GM23248 (cell line): Measurements from ENCODE around the gene NR1H4. TPM values are rescaled to one million over a fixed set of nuclear protein-coding genes. Genes with fewer than 3 reads are reported as not detected.
"Not testable (repeated sequence)": the region's sequence is repeated elsewhere in the genome, so short reads cannot be mapped to it uniquely, and the experiment has no call there.

Experiments used
- DNase-seq: peaks from one replicate; pipeline ENCODE4 v3.0.0-alpha.2; 2015
- H2AFZ ChIP-seq: fragments of 200-600 bp; sonication (generic); 2 replicates; pipeline ENCODE4 v1.6.1; 2016; ENCODE audit warnings: antibody characterized with exemption
- H3F3A ChIP-seq: fragments of 200-600 bp; sonication (generic); 2 replicates; pipeline ENCODE4 v1.6.1; 2016; ENCODE audit warnings: mild to moderate bottlenecking, antibody characterized with exemption, mixed run types; ENCODE audit not compliant: insufficient read depth
- H3K27ac ChIP-seq: fragments of 200-600 bp; sonication (generic); 2 replicates; pipeline ENCODE4 v1.5.1; 2016; ENCODE audit warnings: mild to moderate bottlenecking
- H3K27me3 ChIP-seq: fragments of 200-600 bp; sonication (generic); replicated peaks from 2 replicates; pipeline ENCODE4 v1.6.1; 2016; ENCODE audit warnings: mild to moderate bottlenecking; ENCODE audit not compliant: insufficient read depth
- H3K36me3 ChIP-seq: fragments of 200-600 bp; sonication (generic); 2 replicates; pipeline ENCODE4 v1.6.1; 2016; ENCODE audit warnings: low read depth, mild to moderate bottlenecking
- H3K4me1 ChIP-seq: fragments of 200-600 bp; sonication (generic); 2 replicates; pipeline ENCODE4 v1.6.1; 2016; ENCODE audit warnings: mild to moderate bottlenecking; ENCODE audit not compliant: insufficient read depth
- H3K4me2 ChIP-seq: fragments of 200-600 bp; sonication (generic); one replicate; pipeline ENCODE4 v1.6.1; 2016; ENCODE audit warnings: mild to moderate bottlenecking; ENCODE audit not compliant: unreplicated experiment
- H3K4me3 ChIP-seq: fragments of 200-600 bp; sonication (generic); 2 replicates; pipeline ENCODE4 v1.5.1; 2016; ENCODE audit warnings: mild to moderate bottlenecking
- H3K79me2 ChIP-seq: fragments of 200-600 bp; sonication (generic); 2 replicates; pipeline ENCODE4 v1.6.1; 2016; ENCODE audit warnings: mild to moderate bottlenecking; ENCODE audit not compliant: insufficient read depth
- H3K9ac ChIP-seq: fragments of 200-600 bp; sonication (generic); 2 replicates; pipeline ENCODE4 v1.6.1; 2016; ENCODE audit warnings: mild to moderate bottlenecking
- H3K9me2 ChIP-seq: fragments of 200-600 bp; sonication (generic); 2 replicates; pipeline ENCODE4 v1.6.1; 2016; ENCODE audit warnings: mixed run types, mild to moderate bottlenecking, moderate library complexity; ENCODE audit not compliant: insufficient read depth
- H3K9me3 ChIP-seq: fragments of 200-600 bp; sonication (generic); one replicate; pipeline ENCODE4 v1.6.1; 2017; ENCODE audit warnings: low read depth
- H4K20me1 ChIP-seq: fragments of 200-600 bp; sonication (generic); 2 replicates; pipeline ENCODE4 v1.6.0; 2016; ENCODE audit not compliant: insufficient read depth
- EZH2 ChIP-seq: fragments of 200-600 bp; sonication (generic); IDR thresholded peaks from 2 replicates; pipeline ENCODE4 v1.6.1; 2018; ENCODE audit warnings: antibody characterized with exemption, mild to moderate bottlenecking; ENCODE audit not compliant: insufficient read depth, poor library complexity, severe bottlenecking
- EZH2phosphoT487 ChIP-seq: fragments of 200-600 bp; sonication (generic); IDR thresholded peaks from 2 replicates; pipeline ENCODE4 v1.6.1; 2018; ENCODE audit warnings: antibody characterized with exemption, moderate library complexity, mild to moderate bottlenecking, low read depth; ENCODE audit not compliant: insufficient read depth
- WGBS, 2 experiments: methylation state at CpG; one replicate each; pipeline ENCODE4 v1.1.6; 2015 to 2017; ENCODE audit warnings: low lambda C conversion rate in 2 of 2, low coverage in 1 of 2; ENCODE audit errors: missing lambda C conversion rate in 2 of 2; 5-methylcytosine and 5-hydroxymethylcytosine counted together
- in situ Hi-C: fragments of 300-500 bp; cut with MboI; formaldehyde crosslinking; loops from 2 replicates; pipeline ENCODE4 v1.15.0; 2020
- polyA plus RNA-seq: library from polyadenylated mRNA; unstranded; fragments of >200 nt; fragmentation: Nextera tagmentation; extraction: Ambion mirVana; gene quantifications from 2 replicates; pipeline ENCODE4 v1.2.1, GENCODE V29; 2016
- total RNA-seq: library from RNA; depleted of rRNA; stranded (reverse); fragments of >200 nt; shearing (Covaris generic); gene quantifications from 2 replicates; pipeline ENCODE4 v1.2.3, GENCODE V29; 2014; rRNA removed

NR1H4 gene
- total RNA-seq, result not detected in 2 replicates
- polyA plus RNA-seq, result not detected in 2 replicates

GRCh38 chr12:100473716-100474150 lies at the start of gene NR1H4:
NR1H4 (plus strand) TSS chr12:100473866; CDS start chr12:100493324, 19,458 bp downstream.
- H3K36me3 ChIP-seq, result no peaks in the 10 kb centered on the region
- in situ Hi-C loops, result no loop called here
- peak; percentile 39 for DNase-seq
- H3K4me2 ChIP-seq, result no peak within 1 kb of the TSS
- no peaks in the 10 kb centered on the region for H3K79me2 ChIP-seq
- no peak within 1 kb of the TSS for H3K4me3 ChIP-seq
- 53 to 54% methylated on average over 6 of the region's 6 CpGs for WGBS, 2 experiments
- H3K9me2 ChIP-seq, result no peaks in the 10 kb centered on the region
- H3K27ac ChIP-seq, result no peak within 1 kb of the TSS
- no peak within 1 kb of the TSS for H2AFZ ChIP-seq
- no peak within 1 kb of the TSS for H3K9ac ChIP-seq
- TF ChIP-seq EZH2, result no peak
- TF ChIP-seq EZH2phosphoT487, result no peak
- H3F3A ChIP-seq, result no peaks in the 10 kb centered on the region
- H3K9me3 ChIP-seq, result no peaks in the 10 kb centered on the region
- H3K27me3 ChIP-seq, result peaks cover 3% of the 10 kb centered on the region; the same call in 1 of the 2 replicates
- H3K4me1 ChIP-seq, result no peaks in the 10 kb centered on the region
- H4K20me1 ChIP-seq, result no peaks in the 10 kb centered on the region

DNA sequence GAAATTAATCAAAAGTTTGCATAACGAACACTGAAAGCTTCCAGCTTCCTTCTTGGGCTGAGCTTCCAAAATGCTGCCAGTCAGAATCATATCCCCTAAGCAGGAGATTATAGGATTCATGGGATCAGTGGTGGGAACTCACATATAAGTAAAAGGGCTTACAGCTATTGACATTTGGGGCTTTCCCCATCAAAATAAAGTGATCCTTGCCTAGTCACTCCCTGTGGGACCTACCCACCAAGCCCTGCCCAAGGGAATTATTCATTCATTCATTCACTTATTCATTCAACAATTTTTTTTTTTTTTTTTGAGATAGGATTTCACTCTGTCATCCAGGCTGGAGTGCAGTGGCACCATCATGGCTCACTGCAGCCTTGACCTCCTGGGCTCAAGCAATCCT lies 47.5 kb upstream of the NR1H4 start:
- WGBS, 2 experiments, result 0% methylated on average over 1 of the region's 1 CpG
- H4K20me1 ChIP-seq, result no peaks in the 10 kb centered on the region
- in situ Hi-C loops, result no loop called here
- H3K9me3 ChIP-seq, result no peaks in the 10 kb centered on the region
- TF ChIP-seq EZH2 (no peak), EZH2phosphoT487 (no peak)
- H3K27me3 ChIP-seq, result no peaks in the 10 kb centered on the region
- no peaks in the 10 kb centered on the region for H3F3A ChIP-seq
- no peak for DNase-seq
- no peak overlapping the region for H3K27ac ChIP-seq
- H2AFZ ChIP-seq, result no peak overlapping the region
- no peaks in the 10 kb centered on the region for H3K4me1 ChIP-seq
- no peak overlapping the region for H3K4me2 ChIP-seq
- no peak overlapping the region for H3K4me3 ChIP-seq
- H3K79me2 ChIP-seq, result no peaks in the 10 kb centered on the region
- no peak overlapping the region for H3K9ac ChIP-seq
- H3K9me2 ChIP-seq, result no peaks in the 10 kb centered on the region
- no peaks in the 10 kb centered on the region for H3K36me3 ChIP-seq

DNA sequence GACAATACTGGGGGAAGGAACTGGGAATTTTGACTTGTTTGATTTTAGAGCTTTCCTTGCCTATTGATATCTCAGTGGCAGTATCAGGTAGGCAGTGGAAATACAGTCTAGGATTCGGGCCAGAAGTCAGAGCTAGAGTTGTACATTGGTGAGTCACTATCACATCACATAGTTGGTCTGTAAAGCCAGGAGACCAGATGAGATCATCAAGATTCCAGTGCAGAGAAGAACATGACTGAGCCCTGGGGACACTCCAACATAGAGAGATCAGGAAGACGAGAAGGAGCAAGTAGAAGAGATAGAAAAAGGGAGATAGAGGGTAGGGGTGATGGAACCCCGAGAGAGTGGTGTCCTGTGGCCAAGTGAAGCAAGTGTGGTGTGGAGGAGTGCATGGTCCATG lies 46.6 kb upstream of the NR1H4 start:
- no peak overlapping the region for H3K4me3 ChIP-seq
- TF ChIP-seq EZH2phosphoT487 (no peak), EZH2 (no peak)
- no peak overlapping the region for H3K4me2 ChIP-seq
- no peaks in the 10 kb centered on the region for H3K79me2 ChIP-seq
- H2AFZ ChIP-seq, result no peak overlapping the region
- H3K27me3 ChIP-seq, result no peaks in the 10 kb centered on the region
- WGBS, 2 experiments, result 15 to 17% methylated on average over 3 of the region's 3 CpGs
- H3K9ac ChIP-seq, result no peak overlapping the region
- no peaks in the 10 kb centered on the region for H3K9me3 ChIP-seq
- no peaks in the 10 kb centered on the region for H3F3A ChIP-seq
- no peak overlapping the region for H3K27ac ChIP-seq
- H3K9me2 ChIP-seq, result no peaks in the 10 kb centered on the region
- in situ Hi-C loops, result no loop called here
- no peaks in the 10 kb centered on the region for H4K20me1 ChIP-seq
- no peaks in the 10 kb centered on the region for H3K36me3 ChIP-seq
- H3K4me1 ChIP-seq, result no peaks in the 10 kb centered on the region
- DNase-seq, result peak; percentile 89

DNA sequence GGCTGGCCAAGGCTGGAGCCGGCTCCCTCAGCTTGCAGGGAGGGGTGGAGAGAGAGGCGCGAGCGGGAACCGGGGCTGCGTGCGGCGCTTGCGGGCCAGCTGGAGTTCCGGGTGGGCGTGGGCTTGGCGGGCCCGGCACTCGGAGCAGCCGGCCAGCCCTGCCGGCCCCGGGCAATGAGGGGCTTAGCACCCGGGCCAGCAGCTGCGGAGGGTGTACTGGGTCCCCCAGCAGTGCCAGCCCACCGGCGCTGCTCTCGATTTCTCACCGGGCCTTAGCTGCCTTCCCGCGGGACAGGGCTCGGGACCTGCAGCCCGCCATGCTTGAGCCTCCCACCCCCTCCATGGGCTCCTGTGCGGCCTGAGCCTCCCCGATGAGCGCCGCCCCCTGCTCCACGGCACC lies 43.4 kb upstream of the NR1H4 start:
- in situ Hi-C loops, H3K4me2 ChIP-seq, H4K20me1 ChIP-seq, H3K4me3 ChIP-seq, H3F3A ChIP-seq, H3K27ac ChIP-seq, H3K4me1 ChIP-seq, H2AFZ ChIP-seq, H3K9me2 ChIP-seq, H3K79me2 ChIP-seq, DNase-seq, H3K27me3 ChIP-seq, H3K9ac ChIP-seq, H3K36me3 ChIP-seq, H3K9me3 ChIP-seq: not testable (repeated sequence)
- 86 to 90% methylated on average over 13 to 17 of the region's 32 CpGs for WGBS, 2 experiments

DNA sequence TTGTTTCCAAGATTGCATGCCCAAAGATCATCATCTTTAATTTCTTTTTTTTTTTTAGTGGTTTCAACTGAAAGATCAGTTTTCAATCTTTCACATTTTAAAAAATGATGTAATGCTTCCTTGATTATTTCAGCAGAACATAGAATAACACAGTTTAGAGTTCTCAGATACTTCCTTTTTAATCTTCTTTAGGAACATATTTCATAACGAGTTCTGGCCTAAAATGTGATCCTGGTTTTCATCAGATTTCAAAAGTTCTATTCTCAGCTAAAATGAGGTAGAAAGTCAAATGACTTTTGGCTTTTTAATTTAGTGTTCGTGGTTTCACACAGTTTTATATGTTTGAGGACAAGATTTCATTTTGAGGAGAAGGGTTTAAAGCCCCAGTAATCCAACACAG lies 40.0 kb upstream of the NR1H4 start:
- in situ Hi-C loops, result no loop called here
- Histone ChIP-seq H3K9me3 (no peaks in the 10 kb centered on the region), H4K20me1 (no peaks in the 10 kb centered on the region)

More for the DNA sequence above, 40.0 kb upstream of the NR1H4 start:
- no peak overlapping the region for H3K27ac ChIP-seq
- no peak overlapping the region for H3K4me3 ChIP-seq
- H3K9me2 ChIP-seq, result no peaks in the 10 kb centered on the region
- no peaks in the 10 kb centered on the region for H3K36me3 ChIP-seq
- no peak overlapping the region for H2AFZ ChIP-seq
- no peaks in the 10 kb centered on the region for H3K27me3 ChIP-seq
- no peaks in the 10 kb centered on the region for H3F3A ChIP-seq
- no peak overlapping the region for H3K9ac ChIP-seq
- TF ChIP-seq EZH2phosphoT487, result no peak
- TF ChIP-seq EZH2, result no peak
- H3K4me1 ChIP-seq, result no peaks in the 10 kb centered on the region
- no peaks in the 10 kb centered on the region for H3K79me2 ChIP-seq
- no peak for DNase-seq
- no peak overlapping the region for H3K4me2 ChIP-seq
- WGBS, 2 experiments, result 8 to 9% methylated on average over 2 of the region's 2 CpGs
